COR-L47 (cell line): ENCODE measurements around the gene OARD1.

Source experiments
- DNase-seq: peaks from one replicate; lab custom pipeline; 2025; lab: John Stamatoyannopoulos, UW

OARD1 gene

GRCh38 chr6:41047745-41048732 is 24.1 kb downstream of the OARD1 start:
- no peak for DNase-seq

- no peak for DNase-seq
These were observed 24.9 kb downstream of the OARD1 start for GRCh38 chr6:41047306-41047705.

GRCh38 chr6:41046084-41046483 is 26.1 kb downstream of the OARD1 start:
- DNase-seq: no peak

- no peak for DNase-seq
These were observed 26.5 kb downstream of the OARD1 start for GRCh38 chr6:41045664-41046063.

- no peak for DNase-seq
These were observed 29.0 kb downstream of the OARD1 start for GRCh38 chr6:41043151-41043550.

GRCh38 chr6:41042226-41043055 is 29.7 kb downstream of the OARD1 start, which contains the start of gene TSPO2:
TSS of gene TSPO2 (plus strand) at chr6:41042467. CDS start at chr6:41042986, 519 bp downstream.
- no peak for DNase-seq

GRCh38 chr6:41040940-41041536 is 31.1 kb downstream of the OARD1 start:
- no peak for DNase-seq

- no peak for DNase-seq
These were observed 31.8 kb downstream of the OARD1 start for GRCh38 chr6:41040101-41040939.

- peak; percentile 26 for DNase-seq
These were observed 32.8 kb downstream of the OARD1 start, which contains the start of gene UNC5CL for GRCh38 chr6:41039060-41039998. TSS of gene UNC5CL (minus strand) at chr6:41039221. CDS start at chr6:41035074, 4,147 bp downstream.

- DNase-seq: no peak
These were observed 34.0 kb downstream of the OARD1 start for GRCh38 chr6:41038205-41038604.

GRCh38 chr6:41037107-41037900 is 34.9 kb downstream of the OARD1 start:
- no peak for DNase-seq

- no peak for DNase-seq
These were observed 35.6 kb downstream of the OARD1 start for GRCh38 chr6:41036601-41037000.

GRCh38 chr6:41036186-41036585 is 36.0 kb downstream of the OARD1 start:
- DNase-seq: no peak

GRCh38 chr6:41033776-41034175 is 38.4 kb downstream of the OARD1 start:
- no peak for DNase-seq

- no peak for DNase-seq
These were observed 39.3 kb downstream of the OARD1 start for GRCh38 chr6:41032830-41033229.

GRCh38 chr6:41028561-41029412 is 43.4 kb downstream of the OARD1 start:
- DNase-seq: no peak

GRCh38 chr6:41027799-41028560 is 44.2 kb downstream of the OARD1 start:
- DNase-seq: no peak

- no peak for DNase-seq
These were observed 44.9 kb downstream of the OARD1 start for GRCh38 chr6:41027241-41027640.
